ENCODE measurements around the gene BAIAP2L1. TPM values are rescaled to one million over a fixed set of nuclear protein-coding genes. Genes with fewer than 3 reads are reported as not detected.
"Not testable (repeated sequence)": the region's sequence is repeated elsewhere in the genome, so short reads cannot be mapped to it uniquely, and the experiment has no call there.

BAIAP2L1 gene
- total and polyA plus RNA-seq, 12 donors, result 0.53 to 5.8 (median 1.8) TPM

- ATAC-seq (no peak), DNase-seq (no peak)
- TF ChIP-seq CTCF (IDR thresholded peaks at IDR 0.05), result no peak
- no peaks in the 10 kb centered on the region for H3K9me3 ChIP-seq
- no peaks in the 10 kb centered on the region for H3K36me3 ChIP-seq
- intact Hi-C loops (cut with DNase I), result loop anchor here in 3 of 10 donors (5.0 to 10.0 kb wide), 2 partner anchors 108 to 115 kb away; no protein-coding TSS in a partner anchor
- H3K4me1 ChIP-seq, result no peaks in the 10 kb centered on the region
- H3K27me3 ChIP-seq, result peaks cover 0 to 16% (median 0%) of the 10 kb centered on the region in 7 donors
- no peak overlapping the region for H3K27ac ChIP-seq
- H3K4me3 ChIP-seq, result no peak overlapping the region
- 86 to 87% methylated on average over 3 of the region's 3 CpGs for WGBS, 2 donors
Measured at GRCh38 chr7:98409843-98410242, 9.0 kb upstream of the BAIAP2L1 start.

DNA sequence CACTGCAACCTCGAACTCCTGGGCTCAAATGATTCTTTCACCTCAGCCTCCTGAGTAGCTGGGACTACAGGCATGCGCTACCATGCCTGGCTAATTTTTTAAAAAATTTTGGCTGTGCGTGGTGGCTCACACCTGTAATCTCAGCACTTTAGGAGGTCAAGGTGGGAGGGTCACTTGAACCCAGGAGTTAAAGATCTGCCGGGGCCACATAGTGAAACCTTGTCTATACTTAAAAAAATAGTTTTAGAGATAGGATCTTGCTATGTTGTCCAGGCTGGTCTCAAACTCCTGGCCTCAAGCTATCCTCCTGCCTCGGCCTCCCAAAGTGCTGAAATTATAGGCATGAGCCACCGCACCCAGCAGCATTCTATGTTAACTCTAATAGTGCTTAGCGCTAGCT, 7.3 kb upstream of the BAIAP2L1 start:
- not testable (repeated sequence) for ATAC-seq, H3K36me3 ChIP-seq, H3K9me3 ChIP-seq, H3K4me3 ChIP-seq, H3K27ac ChIP-seq, H3K4me1 ChIP-seq, DNase-seq
- 95 to 97% methylated on average over 7 of the region's 7 CpGs for WGBS, 2 donors
- peaks cover 0 to 25% (median under 1%) of the 10 kb centered on the region in 7 donors for H3K27me3 ChIP-seq
- intact Hi-C loops (cut with DNase I), result loop anchor here in 2 of 10 donors (10.0 kb wide), 1 partner anchor 113 kb away; no protein-coding TSS in a partner anchor

- no peak overlapping the region for H3K27ac ChIP-seq
- TF ChIP-seq CTCF (IDR thresholded peaks at IDR 0.05), result no peak
- no peaks in the 10 kb centered on the region for H3K4me1 ChIP-seq
- H3K4me3 ChIP-seq, result no peak overlapping the region
- 93 to 95% methylated on average over 9 of the region's 9 CpGs for WGBS, 2 donors
- intact Hi-C loops (cut with DNase I), result loop anchor here in 2 of 10 donors (10.0 kb wide), 1 partner anchor 112 kb away; no protein-coding TSS in a partner anchor
- no peaks in the 10 kb centered on the region for H3K9me3 ChIP-seq
- H3K27me3 ChIP-seq, result peaks cover 0 to 37% (median 10%) of the 10 kb centered on the region in 7 donors
- DNase-seq, result no peak
- no peak for ATAC-seq
- no peaks in the 10 kb centered on the region for H3K36me3 ChIP-seq
Measured at GRCh38 chr7:98406827-98407226, 5.9 kb upstream of the BAIAP2L1 start.

- 70 to 90% methylated on average over 2 of the region's 2 CpGs for WGBS, 2 donors
- Histone ChIP-seq H3K4me3 (no peak overlapping the region), H3K9me3 (no peaks in the 10 kb centered on the region), H3K27ac (no peak overlapping the region), H3K4me1 (peaks cover 0 to 11% (median 6%) of the 10 kb centered on the region in 9 donors), H3K36me3 (no peaks in the 10 kb centered on the region), H3K27me3 (peaks cover 0 to 45% (median 23%) of the 10 kb centered on the region in 7 donors)
- intact Hi-C loops (cut with DNase I), result loop anchor here in 7 of 10 donors (5.0 to 10.0 kb wide), 5 partner anchors 108 to 158 kb away; partner anchors contain the start of gene BRI3 (in 1 of the 7)
- ATAC-seq (no peak), DNase-seq (no peak)
- TF ChIP-seq CTCF (IDR thresholded peaks at IDR 0.05), result no peak
Measured at GRCh38 chr7:98404840-98405239, 4.0 kb upstream of the BAIAP2L1 start.

- peak overlapping the region in 9 of 10 donors; percentile 58 to 85 (median 65) for H3K4me3 ChIP-seq
- no peaks in the 10 kb centered on the region for H3K36me3 ChIP-seq
- intact Hi-C loops (cut with DNase I), result loop anchor here in 9 of 10 donors (2.0 to 10.0 kb wide), 9 partner anchors 33 to 153 kb away; partner anchors contain the start of gene BRI3 (in 1 of the 9)
- no peaks in the 10 kb centered on the region for H3K9me3 ChIP-seq
- H3K4me1 ChIP-seq, result peaks cover 0 to 13% (median 7%) of the 10 kb centered on the region in 9 donors
- WGBS, 2 donors, result 7 to 11% methylated on average over 18 to 20 of the region's 22 CpGs
- peaks cover 0 to 46% (median 23%) of the 10 kb centered on the region in 7 donors for H3K27me3 ChIP-seq
- ATAC-seq (peak in 1 of 8 donors; percentile 37), DNase-seq (no peak)
- no peak for TF ChIP-seq CTCF (IDR thresholded peaks at IDR 0.05)
- H3K27ac ChIP-seq, result peak overlapping the region in 6 of 10 donors; percentile 10 to 83 (median 51)
Measured at GRCh38 chr7:98399890-98400541, 874 bp downstream of the BAIAP2L1 start.

Measured in heart right ventricle (tissue), 16 donors.